NCI-H2081 (cell line): ENCODE measurements around the gene SSB.
"Not testable (repeated sequence)": the region's sequence is repeated elsewhere in the genome, so short reads cannot be mapped to it uniquely, and the experiment has no call there.

Source experiments
- DNase-seq, 2 experiments: peaks; one replicate each; lab custom pipeline; 2025; lab: John Stamatoyannopoulos, UW

Gene SSB

GRCh38 chr2:169798718-169799592 lies at the start of gene SSB:
SSB (plus strand) TSS chr2:169798871; CDS start chr2:169800961, 2,090 bp downstream.
- DNase-seq: peak; percentile 94

GRCh38 chr2:169752752-169753151 lies 45.9 kb upstream of the SSB start:
- no peak for DNase-seq

- no peak for DNase-seq
These were observed 43.4 kb upstream of the SSB start for GRCh38 chr2:169755083-169755870.

GRCh38 chr2:169756342-169756741 lies 42.3 kb upstream of the SSB start:
- DNase-seq: no peak

- no peak for DNase-seq
These were observed 41.3 kb upstream of the SSB start for GRCh38 chr2:169757356-169757755.

DNA sequence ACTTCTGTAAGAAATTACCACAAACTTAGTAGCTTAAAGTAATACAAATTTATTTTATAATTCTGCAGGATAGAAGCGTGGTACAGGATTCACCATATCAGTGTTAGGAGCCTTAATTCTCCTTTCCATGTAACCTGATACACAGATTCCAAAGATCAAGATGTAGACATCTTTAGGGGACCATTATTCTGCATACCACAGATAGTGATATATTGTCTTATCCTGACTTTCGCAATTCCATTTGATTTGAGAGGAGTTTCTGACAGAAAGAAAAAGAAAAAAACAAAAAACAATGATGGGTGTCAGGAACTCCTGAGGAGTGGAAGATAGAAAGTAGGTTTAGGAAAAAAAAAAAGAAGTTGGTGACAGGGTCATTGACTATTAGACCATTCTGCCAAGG lies 40.9 kb upstream of the SSB start:
- no peak for DNase-seq

- DNase-seq: no peak
These were observed 38.7 kb upstream of the SSB start for GRCh38 chr2:169759987-169760386.

DNA sequence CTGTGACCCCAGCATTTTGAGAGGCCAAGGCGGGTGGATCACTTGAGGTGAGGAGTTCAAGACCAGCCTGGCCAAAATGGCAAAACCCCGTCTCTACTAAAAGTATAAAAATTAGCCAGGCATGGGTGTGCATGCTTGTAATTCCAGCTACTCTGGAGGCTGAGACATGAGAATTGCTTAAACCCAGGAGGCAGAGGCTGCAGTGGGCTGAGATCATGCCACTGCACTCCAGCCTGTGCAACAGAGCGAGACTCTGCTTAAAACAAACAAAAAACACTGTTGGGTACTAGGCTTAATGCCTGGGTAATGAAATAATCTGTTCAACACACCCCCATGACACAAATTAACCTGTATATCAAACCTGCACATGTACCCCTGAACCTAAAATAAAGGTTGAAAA lies 37.9 kb upstream of the SSB start:
- not testable (repeated sequence) for DNase-seq

DNA sequence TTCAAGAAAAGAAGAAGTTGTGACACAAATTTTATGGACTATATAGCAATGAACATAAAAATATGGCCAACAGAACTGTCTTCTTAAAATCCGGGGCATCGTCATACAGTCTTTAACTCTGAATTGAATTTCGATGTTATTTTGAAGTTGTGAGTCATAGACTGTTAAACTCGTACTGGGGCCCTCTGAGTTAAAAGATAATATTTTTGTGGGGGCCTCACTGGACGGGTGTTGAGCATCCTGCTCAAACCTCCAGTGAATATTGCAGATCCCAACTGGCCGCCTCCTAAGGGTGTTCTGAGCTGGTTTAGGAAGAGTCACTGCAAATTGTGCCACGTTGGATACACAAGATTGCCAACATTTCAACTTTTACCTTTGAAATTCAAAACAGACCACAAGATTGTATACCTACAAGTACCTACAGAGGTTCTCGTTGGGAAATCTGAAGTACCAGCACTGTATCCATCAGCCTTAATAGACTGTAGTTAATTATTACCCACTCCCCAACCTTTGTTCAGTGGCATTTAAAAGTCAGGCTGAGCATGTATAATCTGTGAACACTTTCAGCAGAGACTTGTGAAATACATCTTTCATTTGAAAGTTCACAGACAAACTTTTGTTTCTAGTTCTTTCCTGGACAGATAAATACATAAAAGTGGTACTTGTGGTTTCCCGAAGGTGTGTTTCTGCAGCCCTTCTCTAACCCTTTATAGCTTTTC lies 37.3 kb upstream of the SSB start:
- DNase-seq: no peak

GRCh38 chr2:169761970-169762292 lies 36.7 kb upstream of the SSB start:
- DNase-seq: no peak

- DNase-seq: no peak
These were observed 33.1 kb upstream of the SSB start for GRCh38 chr2:169765523-169765922.

DNA sequence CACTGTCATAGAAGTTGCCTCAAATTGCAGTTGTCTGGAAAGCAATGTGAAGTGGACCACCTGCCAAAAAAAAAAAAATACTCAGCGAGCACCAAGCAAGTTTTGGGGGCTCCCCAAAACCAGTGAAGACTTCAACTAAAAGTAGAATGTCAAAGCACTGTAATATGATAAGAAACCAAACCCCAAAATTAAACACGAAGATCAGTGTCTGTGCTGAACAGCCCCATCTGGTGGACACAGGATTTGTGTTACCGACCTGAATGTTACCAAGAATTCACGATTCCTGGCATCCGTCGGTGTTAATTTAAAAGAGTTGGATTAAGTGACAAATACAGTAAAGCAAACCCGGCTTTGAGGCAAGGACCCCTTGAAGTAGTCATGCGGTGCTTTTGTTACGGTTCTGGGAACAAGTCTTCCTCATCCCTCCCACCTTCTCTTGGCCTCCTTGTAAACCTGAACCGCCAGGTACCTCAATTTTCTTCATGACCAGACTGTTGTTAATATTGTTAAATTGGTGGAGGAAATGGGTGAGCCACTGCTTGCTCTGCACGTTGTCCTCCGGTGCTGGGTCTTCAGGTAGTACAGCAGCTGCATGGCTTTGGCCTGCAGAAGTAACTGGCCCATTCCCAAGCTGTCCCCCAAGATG lies 31.3 kb upstream of the SSB start:
- peak; percentile 18 to 21 for DNase-seq

GRCh38 chr2:169768262-169768995 lies 30.2 kb upstream of the SSB start:
- DNase-seq: no peak

GRCh38 chr2:169771021-169771420 lies 27.6 kb upstream of the SSB start:
- no peak for DNase-seq

DNA sequence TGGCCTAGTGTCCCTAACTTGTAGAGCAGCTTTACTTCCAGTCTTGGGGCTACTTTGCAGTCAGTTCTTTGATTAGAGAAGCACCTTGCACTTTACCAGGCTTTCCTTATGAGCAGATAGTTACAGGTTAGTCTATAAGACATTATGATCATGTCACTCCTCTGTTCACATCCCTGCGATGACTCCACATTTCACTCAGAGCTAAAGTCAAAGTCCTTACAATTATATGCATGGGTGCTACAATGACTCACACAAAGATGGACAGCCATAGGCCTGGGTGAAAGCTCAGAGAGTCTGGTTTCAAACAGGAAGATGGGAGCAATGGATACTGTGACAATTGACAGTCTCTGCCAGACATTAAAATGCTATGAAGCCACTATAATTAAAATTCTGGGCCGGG lies 27.1 kb upstream of the SSB start:
- DNase-seq: no peak

- DNase-seq: no peak
These were observed 26.0 kb upstream of the SSB start for GRCh38 chr2:169772651-169773050.

DNA sequence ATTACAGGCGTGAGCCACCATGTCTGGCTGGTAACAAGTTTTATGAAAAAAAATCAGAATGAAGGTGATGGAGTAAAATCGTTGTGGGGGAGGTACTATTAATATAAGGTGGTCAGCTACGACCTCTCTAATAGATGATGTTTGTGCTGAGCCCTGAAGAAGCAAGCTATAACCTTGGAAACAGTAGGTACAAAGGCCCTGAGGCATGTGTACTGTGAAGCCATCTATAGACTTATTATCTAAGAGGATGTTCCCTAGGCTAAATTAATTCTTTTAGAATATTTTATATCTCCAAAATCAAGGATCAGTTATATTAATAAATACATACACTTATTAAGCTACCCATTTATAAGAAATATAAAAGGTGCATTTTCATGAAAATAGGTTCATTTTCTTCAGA lies 23.3 kb upstream of the SSB start:
- no peak for DNase-seq

DNA sequence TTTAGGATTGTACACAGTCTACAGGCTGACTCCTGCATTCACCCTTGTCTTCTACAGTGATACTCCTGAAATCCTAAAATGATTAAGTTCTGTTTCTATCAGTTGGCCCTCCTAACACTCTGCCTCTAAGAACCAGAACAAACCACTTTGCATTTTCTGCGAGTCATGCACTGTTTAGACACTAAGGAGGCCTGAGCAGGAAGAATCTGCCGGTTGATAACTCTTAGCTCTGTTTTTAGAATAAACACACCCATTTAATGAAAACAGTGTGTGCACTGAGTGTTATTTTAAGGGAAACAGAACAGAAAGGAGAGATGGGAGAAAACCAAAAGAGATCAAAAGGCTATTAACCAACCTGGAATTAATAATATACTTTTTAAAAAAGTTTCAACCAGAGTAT lies 22.9 kb upstream of the SSB start:
- DNase-seq: no peak

GRCh38 chr2:169776252-169776761 lies 22.4 kb upstream of the SSB start:
- DNase-seq: no peak

GRCh38 chr2:169778446-169778845 lies 20.2 kb upstream of the SSB start:
- no peak for DNase-seq
